CD4-positive, alpha-beta T cell treated with Interleukin-4 for 4 hours (primary cell): ENCODE measurements around the gene CRAMP1.
A peak's percentile ranks its signal among the peaks of the same experiment; 100 is the strongest.
"Not testable (repeated sequence)": the region's sequence is repeated elsewhere in the genome, so short reads cannot be mapped to it uniquely, and the experiment has no call there.

Experiments
- DNase-seq: peaks from one replicate; pipeline ENCODE4 v3.0.0-alpha.2; 2020

Gene CRAMP1

GRCh38 chr16:1612320-1613111, at the start of gene CRAMP1:
CRAMP1 (plus strand) TSS chr16:1612360; CDS start chr16:1614640, 2,280 bp downstream.
- no peak for DNase-seq

- DNase-seq, result no peak
These were observed 48.4 kb upstream of the CRAMP1 start for GRCh38 chr16:1563786-1564185.

- DNase-seq, result no peak
These were observed 47.8 kb upstream of the CRAMP1 start for GRCh38 chr16:1564325-1564724.

GRCh38 chr16:1565083-1565805, 46.9 kb upstream of the CRAMP1 start:
- no peak for DNase-seq

- no peak for DNase-seq
These were observed 44.2 kb upstream of the CRAMP1 start for GRCh38 chr16:1567988-1568387.

- no peak for DNase-seq
These were observed 41.0 kb upstream of the CRAMP1 start for GRCh38 chr16:1571012-1571671.

- no peak for DNase-seq
These were observed 39.5 kb upstream of the CRAMP1 start for GRCh38 chr16:1572673-1573072.

- DNase-seq, result no peak
These were observed 38.9 kb upstream of the CRAMP1 start for GRCh38 chr16:1573301-1573700.

GRCh38 chr16:1575578-1575977, 36.6 kb upstream of the CRAMP1 start:
- DNase-seq, result no peak

- DNase-seq, result peak; percentile 1
These were observed 32.9 kb upstream of the CRAMP1 start for GRCh38 chr16:1579214-1579613.

- no peak for DNase-seq
These were observed 31.9 kb upstream of the CRAMP1 start for GRCh38 chr16:1580256-1580655.

- no peak for DNase-seq
These were observed 31.2 kb upstream of the CRAMP1 start for GRCh38 chr16:1580956-1581355.

GRCh38 chr16:1581804-1582203, 30.4 kb upstream of the CRAMP1 start:
- DNase-seq, result no peak

- no peak for DNase-seq
These were observed 29.0 kb upstream of the CRAMP1 start for GRCh38 chr16:1583180-1583579.

GRCh38 chr16:1584926-1585484, 27.2 kb upstream of the CRAMP1 start:
- DNase-seq, result no peak

GRCh38 chr16:1590366-1590765, 21.8 kb upstream of the CRAMP1 start:
- DNase-seq, result no peak

- DNase-seq, result no peak
These were observed 21.0 kb upstream of the CRAMP1 start for GRCh38 chr16:1590930-1591705.

GRCh38 chr16:1592446-1592845, 19.7 kb upstream of the CRAMP1 start:
- DNase-seq, result no peak

GRCh38 chr16:1595511-1595910, 16.6 kb upstream of the CRAMP1 start:
- not testable (repeated sequence) for DNase-seq

GRCh38 chr16:1596516-1596915, 15.6 kb upstream of the CRAMP1 start:
- DNase-seq, result no peak

- DNase-seq, result no peak
These were observed 15.0 kb upstream of the CRAMP1 start for GRCh38 chr16:1597154-1597553.

- DNase-seq, result no peak
These were observed 11.1 kb upstream of the CRAMP1 start for GRCh38 chr16:1601031-1601430.

GRCh38 chr16:1601489-1601888, 10.7 kb upstream of the CRAMP1 start:
- DNase-seq, result no peak
